Stimulated activated CD4-positive, alpha-beta T cell treated with anti-CD3 and anti-CD28 coated beads, Interleukin-15, amount 100 ng/mL, for 24 hours (primary cell): ENCODE measurements around the gene STRBP.
"Not testable (repeated sequence)": the region's sequence is repeated elsewhere in the genome, so short reads cannot be mapped to it uniquely, and the experiment has no call there.

Source experiments
- DNase-seq: peaks from one replicate; pipeline ENCODE4 v3.0.0-alpha.2; 2020

The STRBP gene

DNA sequence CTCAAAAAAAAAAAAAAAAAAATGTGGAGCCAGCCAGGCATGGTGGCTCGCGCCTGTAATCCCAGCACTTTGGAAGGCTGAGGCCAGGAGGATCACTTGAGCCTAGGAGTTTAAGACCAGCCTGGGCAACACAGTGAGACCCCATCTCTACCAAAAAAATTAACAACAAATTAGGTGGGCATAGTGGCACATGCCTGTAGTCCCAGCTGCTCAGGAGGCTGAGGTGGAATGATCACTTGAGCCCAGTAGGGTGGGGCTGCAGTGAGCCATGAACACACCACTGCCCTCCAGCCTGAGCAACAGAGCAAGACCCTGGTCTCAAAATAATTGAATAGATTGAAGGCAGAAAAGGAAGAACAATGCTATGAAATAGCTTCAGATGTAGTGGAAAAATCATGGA, 82.4 kb downstream of the STRBP start:
- not testable (repeated sequence) for DNase-seq

DNA sequence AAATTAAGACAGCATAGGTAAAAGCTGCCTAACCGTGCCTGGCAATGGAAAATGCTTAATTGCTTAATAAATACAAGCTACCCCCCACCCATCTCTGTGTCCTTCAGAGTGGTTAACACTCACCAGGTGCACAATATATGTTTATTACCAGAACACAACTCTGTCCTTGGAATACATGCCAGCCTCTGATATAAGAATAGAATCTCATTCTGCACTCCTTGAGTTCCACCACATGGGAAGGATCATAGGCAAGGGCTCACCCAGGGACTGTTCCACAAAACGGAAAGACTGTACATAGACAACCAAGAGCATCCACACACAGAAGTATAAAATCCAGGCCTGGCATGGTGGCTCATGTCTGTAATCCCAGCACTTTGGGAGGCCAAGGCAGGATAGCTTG, 91.4 kb downstream of the STRBP start:
- DNase-seq, result no peak

DNA sequence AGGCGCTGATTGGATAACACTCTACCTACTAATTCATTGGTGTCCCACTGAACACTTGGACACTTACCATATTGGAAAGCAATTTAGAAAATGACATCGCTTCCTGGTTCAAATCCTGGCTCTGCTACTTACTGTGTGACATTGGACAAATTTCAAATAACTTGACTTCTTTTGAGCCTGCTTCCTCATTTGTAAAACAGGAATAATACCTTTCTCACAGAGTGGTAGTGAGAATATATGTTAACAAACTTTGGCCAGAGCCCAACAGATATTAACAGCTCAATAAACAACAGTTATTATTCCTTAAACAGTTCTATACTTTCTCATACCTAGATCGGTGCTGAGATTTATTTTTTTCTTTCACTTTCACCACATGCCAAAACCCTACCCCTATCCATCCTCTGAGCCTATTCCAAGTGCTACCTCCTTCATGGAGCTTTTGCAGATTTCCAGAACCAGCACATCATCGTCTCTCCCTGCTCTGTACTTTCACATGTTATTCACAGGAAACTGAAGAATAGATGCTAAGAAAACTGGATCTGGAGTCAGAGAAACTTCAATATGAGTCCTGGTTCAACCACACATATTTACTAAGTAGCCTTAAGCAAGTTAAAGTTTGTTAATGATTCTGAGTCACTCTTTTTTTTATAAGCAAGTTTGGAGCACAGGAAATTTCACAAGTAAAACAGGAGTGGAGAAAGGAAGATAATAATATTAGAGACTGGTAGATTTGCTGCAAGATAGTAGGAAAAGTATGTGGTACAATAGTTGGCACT, 92.3 kb downstream of the STRBP start:
- DNase-seq, result no peak

DNA sequence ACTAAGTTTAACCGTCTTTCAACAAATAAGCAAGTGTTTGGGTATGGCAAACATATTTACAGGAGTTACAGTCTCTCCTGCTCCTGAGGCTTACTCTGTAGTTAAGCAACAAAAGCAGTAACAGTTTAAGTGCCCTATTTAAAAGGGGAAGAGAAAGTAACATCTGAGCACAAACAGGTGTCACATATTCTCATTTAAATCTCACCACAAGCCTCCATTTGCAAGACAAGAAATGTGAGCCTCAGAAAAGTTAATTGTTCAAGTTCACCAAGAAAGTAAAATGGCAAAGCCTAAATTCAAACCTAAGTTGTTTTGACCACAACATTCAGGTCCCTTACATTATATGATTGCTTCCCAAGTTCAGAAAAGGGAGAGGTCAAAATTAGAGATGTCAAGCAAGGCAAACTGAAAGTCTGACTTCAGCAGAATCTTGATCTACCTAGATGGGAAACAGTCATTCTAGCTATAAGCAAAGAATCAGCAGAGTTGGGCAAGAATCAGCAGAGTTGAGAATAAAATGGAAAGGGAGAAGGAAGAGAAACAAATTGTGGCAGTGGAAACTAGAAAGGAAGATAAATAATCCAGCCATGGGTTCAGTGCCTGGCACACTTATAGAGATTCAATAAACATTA, 93.4 kb downstream of the STRBP start:
- DNase-seq, result no peak

DNA sequence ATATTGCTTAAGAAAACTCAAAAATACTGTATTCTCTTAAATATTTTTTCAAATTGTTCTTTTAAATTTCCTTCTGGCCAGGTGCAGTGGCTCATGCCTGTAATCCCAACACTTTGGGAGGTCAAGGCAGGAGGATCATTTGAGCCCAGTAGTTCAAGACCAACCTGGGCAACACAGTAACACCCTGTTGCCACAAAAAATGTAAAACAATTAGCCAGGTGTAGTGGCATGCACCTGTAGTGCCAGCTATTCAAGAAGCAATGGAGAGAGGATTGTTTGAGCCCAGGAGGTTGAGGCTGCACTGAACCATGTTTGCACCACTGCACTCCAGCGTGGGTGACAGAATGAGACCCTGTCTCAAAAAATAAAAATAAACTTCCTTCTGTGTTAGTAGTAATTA, 94.3 kb downstream of the STRBP start:
- no peak for DNase-seq

DNA sequence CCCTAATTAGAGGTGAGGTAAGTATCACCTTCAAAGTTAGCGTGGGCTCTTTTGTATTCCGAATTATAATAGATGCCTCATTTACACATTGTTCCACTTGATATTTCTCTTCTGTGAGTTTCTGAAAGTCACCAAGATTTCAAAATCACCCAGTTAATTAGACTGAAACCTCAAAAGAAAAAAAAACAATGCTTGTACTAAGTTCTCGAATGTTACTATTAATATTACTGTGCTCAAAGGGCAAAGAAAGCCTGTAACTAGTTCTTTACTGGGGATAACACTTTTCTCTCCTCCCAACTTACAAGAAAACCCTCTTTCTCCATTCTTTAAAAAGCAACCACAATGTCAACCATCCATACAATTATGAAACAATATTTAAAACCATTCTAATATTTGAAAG, 98.5 kb downstream of the STRBP start:
- DNase-seq, result no peak

DNA sequence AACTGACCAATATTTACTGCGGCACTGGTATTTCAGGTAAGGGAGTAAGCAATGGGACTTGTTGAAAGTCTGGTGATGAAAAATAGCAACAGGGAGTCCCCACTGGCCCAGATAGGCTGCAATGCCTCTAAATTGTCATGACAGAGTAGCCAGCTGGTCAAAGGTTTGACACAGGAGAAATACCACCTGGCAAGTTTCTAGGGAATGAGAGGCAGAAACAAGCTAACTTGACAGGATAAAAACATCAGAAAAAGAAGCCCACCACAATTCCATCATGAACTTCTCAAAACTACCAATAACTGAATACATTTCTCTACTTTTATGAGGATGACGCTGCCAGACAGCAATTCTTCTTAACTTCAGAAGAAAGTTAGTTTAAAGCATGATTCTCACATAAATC, 99.8 kb downstream of the STRBP start:
- no peak for DNase-seq

DNA sequence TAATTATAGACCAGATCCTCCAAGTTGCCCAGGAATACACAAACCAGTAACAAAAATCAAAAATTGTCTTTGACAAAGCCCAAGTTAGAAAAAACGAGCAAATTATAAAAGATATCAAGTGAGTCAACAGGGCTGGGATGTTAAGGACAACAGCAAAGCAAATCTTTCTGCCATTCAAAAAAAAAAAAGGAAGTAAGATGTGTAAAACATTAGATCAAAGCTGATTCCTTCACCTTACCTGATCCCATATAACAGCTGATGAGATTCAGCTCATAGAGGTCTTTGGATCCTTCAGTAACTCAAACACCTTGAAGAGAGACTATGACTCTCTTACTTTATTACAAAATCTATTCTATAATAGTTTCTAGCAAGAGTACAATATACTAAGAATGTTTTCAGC, 100.9 kb downstream of the STRBP start:
- DNase-seq, result no peak

DNA sequence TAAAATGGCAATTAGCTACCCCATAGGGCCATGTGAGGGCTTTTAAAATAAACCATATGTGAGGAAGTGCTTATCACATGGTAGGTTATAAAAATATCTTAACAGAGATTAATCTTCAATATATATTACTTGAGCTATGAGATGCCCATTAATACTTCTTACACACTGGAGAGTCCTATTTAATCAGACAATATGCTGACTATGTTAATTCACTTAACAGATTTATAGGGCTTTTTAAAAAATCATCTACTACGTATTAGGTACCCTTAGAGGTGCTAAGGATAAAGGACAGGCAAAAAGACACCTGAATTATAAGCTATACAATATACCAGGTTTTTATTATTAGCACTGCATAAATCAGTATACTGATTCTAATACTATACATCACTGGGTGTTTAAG, 102.6 kb downstream of the STRBP start:
- no peak for DNase-seq

DNA sequence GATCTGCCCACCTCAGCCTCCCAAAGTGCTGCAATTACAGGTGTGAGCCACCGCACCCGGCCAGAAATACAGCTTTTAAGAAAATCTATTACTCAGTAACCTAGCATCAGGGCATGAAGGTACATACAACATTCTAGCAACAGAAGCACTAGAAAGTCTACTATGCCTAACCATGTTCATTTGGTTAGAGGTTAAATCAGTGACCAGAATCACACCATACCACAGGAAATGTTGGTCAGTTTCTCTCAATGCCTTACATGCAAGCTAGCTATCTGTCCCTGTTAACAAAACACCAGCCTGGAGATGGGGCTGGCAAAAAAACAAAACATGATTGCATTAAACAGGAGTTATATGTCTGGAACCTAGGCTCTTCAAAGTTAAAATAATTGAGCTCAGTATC, 104.1 kb downstream of the STRBP start:
- DNase-seq, result no peak

DNA sequence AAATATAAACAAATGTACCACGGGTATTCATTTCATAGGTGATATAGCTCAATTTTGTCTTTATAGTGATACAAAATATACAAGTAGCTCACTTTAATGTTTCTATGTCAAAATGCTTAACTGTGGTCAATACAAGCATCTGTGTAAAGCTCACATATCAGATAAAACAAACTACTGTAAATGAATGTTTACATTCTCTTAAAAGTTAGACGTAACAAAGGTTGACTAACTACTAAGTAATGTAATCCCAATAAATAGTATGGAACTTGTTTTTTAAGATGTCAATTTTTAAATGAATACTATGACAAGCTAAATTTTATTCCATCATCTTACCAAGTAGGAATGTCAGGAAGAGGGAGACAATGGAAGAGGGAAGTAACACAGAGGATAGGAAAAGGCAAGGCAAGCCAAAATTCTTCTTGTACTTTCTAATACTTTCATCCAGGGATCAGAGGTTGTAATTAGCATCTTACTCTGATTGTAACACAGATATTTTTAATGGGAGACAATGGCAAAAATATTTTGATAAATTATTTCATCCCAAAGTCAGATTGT, 105.5 kb downstream of the STRBP start:
- no peak for DNase-seq

DNA sequence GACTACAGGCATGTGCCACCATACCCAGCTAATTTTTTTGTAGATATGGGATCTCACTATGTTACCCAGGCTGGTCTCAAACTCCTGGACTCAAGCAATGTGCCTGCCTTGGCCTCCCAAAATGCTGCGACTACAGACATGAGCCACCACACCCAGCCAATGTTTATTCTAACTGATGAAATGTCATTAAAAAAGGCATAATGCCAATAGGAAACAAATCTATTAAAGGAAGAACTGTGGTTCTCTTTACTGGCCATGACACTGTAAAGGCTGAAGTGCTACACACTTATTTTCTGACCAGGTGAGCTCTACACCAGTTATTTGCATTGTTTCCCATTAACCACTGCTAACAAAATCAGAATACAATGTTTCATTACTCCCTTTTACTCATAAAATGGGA, 106.0 kb downstream of the STRBP start:
- DNase-seq, result no peak

DNA sequence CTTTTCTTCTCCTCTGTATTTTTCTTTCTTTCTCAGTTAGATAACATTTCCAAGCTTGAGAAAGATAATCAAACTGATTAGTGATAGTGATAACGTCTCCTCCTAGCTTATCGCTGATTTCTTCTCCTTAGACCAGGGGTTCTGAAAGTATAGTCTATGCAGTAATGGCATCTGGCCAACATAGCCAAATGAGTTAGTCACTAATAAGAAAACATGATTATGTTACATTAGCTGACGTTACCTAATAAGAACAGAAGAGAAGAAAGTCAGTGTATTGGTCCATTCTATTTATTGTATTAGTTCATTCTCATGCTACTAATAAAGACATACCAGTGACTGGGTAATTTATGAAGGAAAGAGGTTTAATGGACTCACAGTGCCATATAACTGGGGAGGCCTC, 111.2 kb downstream of the STRBP start:
- no peak for DNase-seq

DNA sequence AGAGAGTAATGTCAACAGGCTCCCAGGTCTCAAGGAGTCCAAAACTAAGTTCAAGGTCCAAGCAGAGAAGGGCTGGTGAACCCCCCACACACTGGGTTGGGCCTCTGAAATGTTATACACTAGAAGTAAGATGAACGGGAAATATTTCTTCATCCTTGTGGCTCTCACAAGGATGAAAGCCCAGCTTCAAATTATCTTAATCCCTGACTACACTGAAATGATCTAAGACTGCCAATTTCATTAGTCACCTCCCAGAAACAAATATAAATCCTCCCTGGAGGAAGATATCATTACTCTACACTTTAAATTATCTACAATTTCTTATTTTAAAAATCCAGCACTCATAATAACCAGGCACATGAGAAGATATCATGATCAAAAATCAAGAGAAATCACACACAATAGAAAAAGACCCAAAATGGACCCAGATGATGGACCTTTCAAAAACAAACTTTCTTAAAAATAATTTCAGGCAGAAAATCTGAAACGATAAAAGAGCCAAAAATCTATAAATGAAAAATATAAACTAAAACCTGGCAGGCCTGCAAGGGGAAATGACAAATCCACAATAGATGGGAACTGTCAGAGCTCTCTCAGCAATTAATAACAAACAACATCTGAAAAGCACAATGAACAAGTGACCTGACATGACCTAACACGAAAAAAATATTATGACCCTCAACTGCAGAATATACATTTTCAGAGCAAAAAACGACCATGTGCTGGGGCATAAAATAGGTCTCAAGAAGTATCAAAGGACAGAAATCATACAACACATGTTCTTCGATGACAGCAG, 117.5 kb downstream of the STRBP start:
- no peak for DNase-seq

DNA sequence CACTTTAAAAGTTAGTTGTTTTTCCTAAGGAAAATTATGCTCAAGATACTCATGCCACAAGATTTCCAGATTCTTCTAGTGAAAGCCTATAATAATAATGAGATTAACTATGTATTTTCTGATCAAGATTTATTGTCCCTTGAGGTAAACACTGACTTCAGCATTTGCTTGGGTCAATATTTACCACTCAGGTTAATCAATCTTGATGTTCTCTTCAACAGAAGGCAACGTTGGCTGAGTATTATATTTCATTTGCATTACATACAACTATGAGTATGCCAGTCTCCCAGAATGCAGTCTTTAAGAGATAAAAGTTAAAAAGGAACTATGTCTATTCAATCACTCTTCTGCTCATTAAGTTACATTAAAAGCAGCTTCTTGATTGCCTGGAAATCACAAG, 119.3 kb downstream of the STRBP start:
- no peak for DNase-seq

DNA sequence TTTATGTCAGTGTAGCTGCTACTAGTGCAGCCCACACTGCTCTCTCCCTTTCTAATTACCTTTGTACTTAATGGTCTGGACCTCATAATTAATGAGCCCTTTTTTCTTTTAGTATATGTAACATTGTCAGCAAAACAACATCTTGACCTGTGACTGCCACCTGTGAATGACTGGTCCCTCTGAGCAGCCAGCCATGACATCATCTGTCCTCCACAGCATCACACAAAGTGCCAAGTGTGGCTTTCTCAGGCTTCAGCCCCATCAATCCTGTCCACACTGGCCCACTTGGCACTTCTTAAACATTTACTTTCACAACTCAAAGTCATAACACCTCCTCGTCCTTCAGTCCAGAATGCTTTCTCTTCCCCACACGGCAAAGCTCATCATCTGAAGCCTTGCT, 130.2 kb downstream of the STRBP start:
- DNase-seq, result no peak

DNA sequence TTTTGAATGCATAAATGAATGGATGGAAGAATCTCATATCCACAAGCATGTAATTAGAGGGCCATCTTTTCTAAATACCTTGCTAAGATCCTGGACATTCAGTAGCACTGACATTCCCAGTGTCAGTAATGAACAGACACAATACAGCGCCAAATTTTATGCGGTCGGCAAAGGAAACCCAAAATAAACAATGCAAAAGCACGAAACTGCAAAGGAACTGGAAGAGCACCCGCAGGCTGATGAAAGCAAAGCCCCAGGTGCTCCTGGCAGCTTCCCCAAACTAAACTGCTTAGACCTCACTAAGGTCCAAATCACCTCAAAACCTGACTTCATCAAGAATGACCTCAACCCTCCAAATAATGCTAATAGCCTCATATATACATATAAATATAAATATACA, 133.0 kb downstream of the STRBP start:
- DNase-seq, result no peak

DNA sequence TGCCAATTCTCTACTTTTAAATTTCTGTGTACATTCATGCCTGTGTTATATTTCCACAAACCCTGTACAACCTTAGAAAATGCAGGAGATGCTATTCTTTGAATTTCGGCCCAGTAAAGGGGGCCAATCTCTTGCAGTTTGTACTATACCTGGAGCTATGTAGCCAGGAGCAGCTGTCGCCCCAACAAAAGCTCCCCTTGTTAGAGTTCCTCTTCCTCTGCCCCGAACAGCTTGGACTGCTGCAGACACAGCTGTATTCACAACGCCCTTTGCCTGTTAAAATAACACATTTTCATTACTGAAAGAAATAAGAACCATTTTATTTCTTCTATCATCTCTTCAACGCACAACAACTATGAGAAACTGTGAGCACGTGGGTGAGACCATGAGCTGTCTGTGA, 135.7 kb downstream of the STRBP start:
- no peak for DNase-seq

DNA sequence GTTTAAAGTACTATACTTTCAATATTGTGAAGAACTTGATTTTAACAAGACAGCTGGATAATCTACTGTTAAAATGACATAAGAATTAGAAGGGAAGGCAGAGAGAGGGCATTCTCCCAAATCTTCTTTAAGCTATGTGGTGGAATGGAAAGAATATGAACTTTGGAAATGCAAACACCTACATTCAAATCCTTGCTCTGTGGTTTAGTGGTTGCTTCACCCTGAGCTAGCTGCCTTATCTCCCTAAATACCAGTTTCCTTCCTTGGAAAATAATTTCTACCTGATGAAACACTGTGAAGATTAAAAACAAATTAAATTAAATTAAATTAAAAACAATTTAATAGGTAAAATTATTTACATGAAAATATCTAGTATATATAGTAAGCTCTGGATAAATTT, 136.4 kb downstream of the STRBP start:
- no peak for DNase-seq

DNA sequence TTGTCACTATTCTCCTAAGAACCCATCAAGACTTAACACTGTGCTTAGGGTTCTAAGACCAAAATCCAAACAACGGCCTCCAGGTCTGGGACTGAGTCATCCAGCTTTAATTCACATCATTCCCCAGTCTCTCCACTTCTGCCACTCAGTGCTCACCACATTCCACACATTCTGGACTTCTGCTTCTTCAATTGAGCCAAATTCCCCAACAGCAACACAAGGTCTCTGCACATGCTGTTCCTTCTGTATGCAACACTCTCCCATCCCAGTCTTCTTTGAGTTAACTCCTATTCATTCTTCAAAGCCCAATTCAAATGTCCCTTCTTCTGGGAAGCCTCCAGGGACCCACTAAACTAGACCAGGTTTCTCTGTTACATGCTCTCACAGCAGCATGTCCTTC, 137.1 kb downstream of the STRBP start:
- no peak for DNase-seq

DNA sequence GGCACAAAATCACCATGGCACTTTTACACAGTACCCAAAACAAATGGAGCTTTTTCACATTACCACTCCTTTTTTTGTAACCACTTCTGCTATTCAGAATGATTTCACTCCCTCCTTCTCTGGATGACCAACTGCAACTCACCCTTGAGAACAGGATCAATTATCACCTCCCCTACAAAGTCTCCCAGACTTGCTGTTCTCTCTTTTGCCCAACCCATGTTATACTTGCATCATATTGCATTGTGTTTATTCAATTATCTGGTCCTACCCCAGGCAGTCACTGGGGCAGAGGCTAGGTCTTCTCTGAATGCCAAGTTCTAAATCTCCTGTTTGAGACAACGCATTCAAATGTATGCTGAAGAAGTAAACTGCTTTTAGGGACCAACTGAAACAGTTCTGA, 139.0 kb downstream of the STRBP start:
- DNase-seq, result no peak

DNA sequence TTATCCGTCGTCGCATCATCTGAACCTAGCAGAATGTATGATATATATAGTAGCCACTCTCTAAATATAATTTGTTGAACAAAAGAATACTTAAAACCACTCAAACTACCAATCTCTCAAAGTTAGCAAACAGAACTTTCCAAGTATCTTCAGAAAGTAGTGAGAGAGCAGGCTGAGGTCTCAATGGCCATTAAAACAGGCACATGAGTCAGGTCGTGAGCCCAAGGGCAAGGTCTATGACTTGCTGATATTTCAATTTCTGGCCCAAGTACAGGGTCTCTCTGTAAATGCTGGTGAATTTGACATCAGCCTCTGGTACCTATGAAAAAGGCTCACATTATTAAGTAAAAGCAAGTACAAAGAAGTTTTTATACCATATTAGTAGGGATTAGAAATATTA, 139.8 kb downstream of the STRBP start:
- DNase-seq, result no peak

DNA sequence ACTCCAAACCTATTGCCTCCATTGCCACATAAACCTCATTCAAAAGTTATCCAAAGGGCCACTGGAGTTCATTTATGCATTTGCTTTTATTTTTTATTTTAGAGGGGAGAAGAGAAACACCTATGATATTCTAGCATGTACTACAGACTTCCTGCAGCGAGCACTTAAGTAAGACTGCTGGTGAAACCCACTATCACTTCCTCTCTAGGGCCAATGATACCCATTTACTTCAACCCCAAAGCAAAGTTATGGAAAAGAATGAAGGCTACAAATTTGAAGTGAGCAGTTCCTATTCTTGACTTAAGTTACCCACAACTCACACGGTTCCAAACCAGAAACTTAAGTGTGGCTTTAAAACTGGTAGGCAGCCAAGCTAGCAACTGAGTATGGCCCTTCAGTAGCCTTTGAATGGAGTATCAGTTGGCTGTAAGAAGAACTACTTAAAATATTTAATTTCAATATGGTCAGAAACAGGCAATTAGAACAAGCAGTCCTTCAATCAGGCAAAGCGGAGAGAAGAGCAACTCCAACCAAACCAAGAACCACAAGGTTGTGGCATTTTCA, 140.8 kb downstream of the STRBP start:
- no peak for DNase-seq

DNA sequence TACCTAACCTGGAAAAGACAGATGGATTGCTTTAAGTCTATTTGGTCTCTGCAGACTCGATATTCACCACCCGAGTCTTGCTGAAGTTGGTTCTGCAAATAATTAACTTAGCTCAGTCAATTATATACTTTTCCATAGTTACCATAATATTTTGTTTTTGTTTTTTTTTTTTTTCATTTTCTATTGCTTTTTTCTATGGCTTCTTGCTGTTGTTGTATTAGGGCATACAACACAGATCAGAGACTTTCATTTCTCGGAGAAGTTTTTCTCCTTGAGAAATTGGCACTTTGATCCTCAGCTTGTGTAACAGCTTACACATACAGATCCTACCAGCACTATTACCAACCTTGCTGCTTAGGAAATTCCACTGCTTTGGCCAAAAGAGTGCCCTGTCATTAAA, 146.9 kb downstream of the STRBP start:
- no peak for DNase-seq
